ENCODE data around the gene PODXL2. TPM values are rescaled to one million over a fixed set of nuclear protein-coding genes. Genes with fewer than 3 reads are reported as not detected.
"Not testable (repeated sequence)": the region's sequence is repeated elsewhere in the genome, so short reads cannot be mapped to it uniquely, and the experiment has no call there.

PODXL2 gene
- total RNA-seq, 1 donor from 2014 or later: 4.2 TPM

- Histone ChIP-seq H3K27me3 (ENCODE audit: control insufficient read depth in 3 of 3, insufficient read depth in 3 of 3, low read length in 3 of 3) (no peaks in the 10 kb centered on the region), H3K4me1 (ENCODE audit: control insufficient read depth in 3 of 3, insufficient read depth in 3 of 3, low read length in 3 of 3) (peaks cover 8 to 38% (median 26%) of the 10 kb centered on the region in 3 donors), H3K4me3 (ENCODE audit: low read length in 3 of 3) (no peak overlapping the region), H3K27ac (ENCODE audit: low read depth, low read length) (peak overlapping the region; percentile 18), H3K9ac (ENCODE audit: low read depth in 1 of 3, low read length in 3 of 3) (peak overlapping the region in 1 of 3 donors; percentile 40), H3K9me3 (ENCODE audit: control insufficient read depth in 3 of 3, low read length in 3 of 3) (no peaks in the 10 kb centered on the region), H3K36me3 (ENCODE audit: control insufficient read depth in 3 of 3, insufficient read depth in 3 of 3, low read length in 3 of 3) (peaks cover 27 to 44% (median 43%) of the 10 kb centered on the region in 3 donors)
Measured at GRCh38 chr3:127678611-127679533, 49.9 kb downstream of the PODXL2 start.

DNA sequence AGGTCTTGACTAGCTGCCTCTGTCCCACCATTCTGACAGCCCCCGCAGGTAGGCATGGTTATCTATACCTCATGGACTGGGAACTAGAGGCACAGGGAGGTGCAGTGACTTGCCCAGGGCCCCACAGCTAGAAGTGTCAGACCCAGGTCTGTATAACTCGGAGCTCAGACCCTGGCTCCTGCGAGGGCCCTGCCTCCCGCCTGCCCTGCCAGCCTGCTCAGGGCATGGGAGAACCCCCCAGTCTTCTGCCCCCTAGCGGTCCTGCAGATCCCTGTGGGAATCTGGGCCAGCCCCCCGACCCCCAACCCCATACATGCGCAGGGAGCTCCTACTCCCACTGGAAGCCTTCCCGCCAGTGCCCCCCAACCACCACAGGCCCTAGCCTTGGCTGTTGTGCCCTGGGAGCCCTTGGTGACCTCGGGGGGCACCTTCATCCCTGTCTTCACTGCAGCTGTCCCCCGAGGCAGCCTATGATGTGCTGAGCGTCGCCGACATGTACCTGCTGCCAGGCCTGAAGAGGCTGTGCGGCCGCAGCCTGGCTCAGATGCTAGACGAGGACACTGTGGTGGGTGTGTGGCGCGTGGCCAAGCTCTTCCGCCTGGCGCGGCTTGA lies 50.7 kb downstream of the PODXL2 start:
- H3K4me1 ChIP-seq (ENCODE audit: control insufficient read depth in 3 of 3, insufficient read depth in 3 of 3, low read length in 3 of 3): peaks cover 5 to 30% (median 22%) of the 10 kb centered on the region in 3 donors
- H3K4me3 ChIP-seq (ENCODE audit: low read length in 3 of 3): no peak overlapping the region
- peaks cover 26 to 44% (median 43%) of the 10 kb centered on the region in 3 donors for H3K36me3 ChIP-seq (ENCODE audit: control insufficient read depth in 3 of 3, insufficient read depth in 3 of 3, low read length in 3 of 3)
- no peak overlapping the region for H3K27ac ChIP-seq (ENCODE audit: low read depth, low read length)
- H3K9ac ChIP-seq (ENCODE audit: low read depth in 1 of 3, low read length in 3 of 3): no peak overlapping the region
- no peaks in the 10 kb centered on the region for H3K9me3 ChIP-seq (ENCODE audit: control insufficient read depth in 3 of 3, low read length in 3 of 3)
- no peaks in the 10 kb centered on the region for H3K27me3 ChIP-seq (ENCODE audit: control insufficient read depth in 3 of 3, insufficient read depth in 3 of 3, low read length in 3 of 3)

- no peaks in the 10 kb centered on the region for H3K27me3 ChIP-seq (ENCODE audit: control insufficient read depth in 3 of 3, insufficient read depth in 3 of 3, low read length in 3 of 3)
- peaks cover 5 to 27% (median 20%) of the 10 kb centered on the region in 3 donors for H3K4me1 ChIP-seq (ENCODE audit: control insufficient read depth in 3 of 3, insufficient read depth in 3 of 3, low read length in 3 of 3)
- H3K9ac ChIP-seq (ENCODE audit: low read depth in 1 of 3, low read length in 3 of 3): no peak overlapping the region
- no peak overlapping the region for H3K27ac ChIP-seq (ENCODE audit: low read depth, low read length)
- H3K4me3 ChIP-seq (ENCODE audit: low read length in 3 of 3): no peak overlapping the region
- peaks cover 23 to 41% (median 40%) of the 10 kb centered on the region in 3 donors for H3K36me3 ChIP-seq (ENCODE audit: control insufficient read depth in 3 of 3, insufficient read depth in 3 of 3, low read length in 3 of 3)
- no peaks in the 10 kb centered on the region for H3K9me3 ChIP-seq (ENCODE audit: control insufficient read depth in 3 of 3, low read length in 3 of 3)
Measured at GRCh38 chr3:127680146-127680661, 51.2 kb downstream of the PODXL2 start.

GRCh38 chr3:127680798-127681221 lies 51.8 kb downstream of the PODXL2 start:
- Histone ChIP-seq H3K4me3 (ENCODE audit: low read length in 3 of 3) (no peak overlapping the region), H3K4me1 (ENCODE audit: control insufficient read depth in 3 of 3, insufficient read depth in 3 of 3, low read length in 3 of 3) (peaks cover 5 to 22% (median 16%) of the 10 kb centered on the region in 3 donors), H3K27me3 (ENCODE audit: control insufficient read depth in 3 of 3, insufficient read depth in 3 of 3, low read length in 3 of 3) (no peaks in the 10 kb centered on the region), H3K27ac (ENCODE audit: low read depth, low read length) (no peak overlapping the region), H3K36me3 (ENCODE audit: control insufficient read depth in 3 of 3, insufficient read depth in 3 of 3, low read length in 3 of 3) (peaks cover 23 to 38% (median 35%) of the 10 kb centered on the region in 3 donors), H3K9me3 (ENCODE audit: control insufficient read depth in 3 of 3, low read length in 3 of 3) (no peaks in the 10 kb centered on the region), H3K9ac (ENCODE audit: low read depth in 1 of 3, low read length in 3 of 3) (no peak overlapping the region)

DNA sequence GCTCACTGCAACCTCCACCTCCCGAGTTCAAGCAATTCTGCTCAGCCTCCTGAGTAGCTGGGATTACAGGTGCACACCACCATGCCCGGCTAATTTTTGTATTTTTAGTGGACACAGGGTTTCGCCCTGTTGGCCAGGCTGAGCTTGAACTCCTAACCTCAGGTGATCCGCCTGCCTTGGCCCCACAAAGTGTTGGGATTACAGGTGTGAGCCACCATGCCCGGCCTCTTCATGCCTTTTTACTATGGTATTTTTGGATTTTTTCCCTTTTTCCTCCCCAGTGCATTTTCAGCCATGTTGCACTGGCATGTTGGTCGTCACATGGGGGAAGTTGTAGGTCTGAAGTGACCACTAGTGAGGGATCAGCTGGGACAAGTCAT lies 53.2 kb downstream of the PODXL2 start:
- H3K27me3 ChIP-seq (ENCODE audit: control insufficient read depth in 3 of 3, insufficient read depth in 3 of 3, low read length in 3 of 3); H3K9me3 ChIP-seq (ENCODE audit: control insufficient read depth in 3 of 3, low read length in 3 of 3); H3K9ac ChIP-seq (ENCODE audit: low read depth in 1 of 3, low read length in 3 of 3); H3K4me3 ChIP-seq (ENCODE audit: low read length in 3 of 3); H3K27ac ChIP-seq (ENCODE audit: low read depth, low read length): not testable (repeated sequence)
- H3K36me3 ChIP-seq (ENCODE audit: control insufficient read depth in 3 of 3, insufficient read depth in 3 of 3, low read length in 3 of 3): peaks cover 12 to 27% (median 22%) of the 10 kb centered on the region in 3 donors
- peaks cover 5 to 14% (median 11%) of the 10 kb centered on the region in 3 donors for H3K4me1 ChIP-seq (ENCODE audit: control insufficient read depth in 3 of 3, insufficient read depth in 3 of 3, low read length in 3 of 3)

GRCh38 chr3:127682561-127682960 lies 53.6 kb downstream of the PODXL2 start:
- Histone ChIP-seq H3K27me3 (ENCODE audit: control insufficient read depth in 3 of 3, insufficient read depth in 3 of 3, low read length in 3 of 3) (no peaks in the 10 kb centered on the region), H3K27ac (ENCODE audit: low read depth, low read length) (no peak overlapping the region)

DNA sequence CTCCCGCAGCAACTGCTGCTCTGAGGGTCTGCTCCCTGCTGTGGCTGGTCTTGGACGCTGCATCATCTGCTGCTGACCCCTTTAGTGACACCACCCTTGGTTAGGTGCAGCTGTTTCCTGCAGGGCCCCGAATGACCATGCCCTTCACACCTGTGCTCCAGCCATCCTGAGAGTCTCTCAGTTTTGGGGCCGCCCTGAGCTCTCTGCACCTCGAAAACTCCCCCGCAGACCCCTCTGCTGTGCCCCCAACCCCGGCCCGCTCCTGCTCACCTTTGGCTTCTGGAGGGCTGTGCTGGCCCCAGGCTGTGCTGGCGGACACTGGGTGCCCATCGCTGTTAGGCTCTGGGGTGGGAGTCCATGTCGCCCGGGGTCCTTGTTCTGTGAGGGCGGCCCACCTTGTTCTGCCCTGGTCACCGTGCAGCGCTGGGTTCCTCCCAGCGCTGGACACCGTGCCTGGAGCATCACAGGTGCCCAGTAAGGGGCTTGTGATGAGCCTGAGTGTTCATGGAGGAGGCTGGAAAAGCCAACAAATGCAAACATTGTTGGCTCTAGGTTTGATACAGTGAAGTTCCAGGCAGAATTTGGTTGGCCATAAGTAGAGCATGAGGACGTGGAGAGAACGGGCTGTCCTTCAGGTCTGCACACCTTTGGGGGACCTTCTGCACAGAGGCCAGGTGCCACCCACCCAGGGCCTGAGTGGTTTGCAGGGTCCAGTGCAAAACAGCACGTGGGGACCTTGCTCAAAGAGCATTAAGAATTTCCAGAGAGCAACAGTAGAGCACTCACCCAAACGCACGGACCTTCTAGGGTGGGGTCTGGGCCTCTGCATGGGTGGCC lies 56.1 kb downstream of the PODXL2 start:
- Histone ChIP-seq H3K36me3 (ENCODE audit: control insufficient read depth in 3 of 3, insufficient read depth in 3 of 3, low read length in 3 of 3) (peaks cover 0 to 7% (median 4%) of the 10 kb centered on the region in 3 donors), H3K27ac (ENCODE audit: low read depth, low read length) (no peak overlapping the region), H3K4me1 (ENCODE audit: control insufficient read depth in 3 of 3, insufficient read depth in 3 of 3, low read length in 3 of 3) (peaks cover 21 to 27% (median 24%) of the 10 kb centered on the region in 3 donors), H3K9ac (ENCODE audit: low read depth in 1 of 3, low read length in 3 of 3) (no peak overlapping the region), H3K4me3 (ENCODE audit: low read length in 3 of 3) (no peak overlapping the region), H3K27me3 (ENCODE audit: control insufficient read depth in 3 of 3, insufficient read depth in 3 of 3, low read length in 3 of 3) (no peaks in the 10 kb centered on the region), H3K9me3 (ENCODE audit: control insufficient read depth in 3 of 3, low read length in 3 of 3) (no peaks in the 10 kb centered on the region)

More at GRCh38 chr3:127682561-127682960, 53.6 kb downstream of the PODXL2 start:
- Histone ChIP-seq H3K9me3 (ENCODE audit: control insufficient read depth in 3 of 3, low read length in 3 of 3) (no peaks in the 10 kb centered on the region), H3K36me3 (ENCODE audit: control insufficient read depth in 3 of 3, insufficient read depth in 3 of 3, low read length in 3 of 3) (peaks cover 9 to 23% (median 19%) of the 10 kb centered on the region in 3 donors), H3K4me3 (ENCODE audit: low read length in 3 of 3) (no peak overlapping the region), H3K9ac (ENCODE audit: low read depth in 1 of 3, low read length in 3 of 3) (no peak overlapping the region), H3K4me1 (ENCODE audit: control insufficient read depth in 3 of 3, insufficient read depth in 3 of 3, low read length in 3 of 3) (peaks cover 5 to 16% (median 11%) of the 10 kb centered on the region in 3 donors)

- H3K4me3 ChIP-seq (ENCODE audit: low read length in 3 of 3): no peak overlapping the region
- H3K36me3 ChIP-seq (ENCODE audit: control insufficient read depth in 3 of 3, insufficient read depth in 3 of 3, low read length in 3 of 3): peaks cover 0 to 3% (median 2%) of the 10 kb centered on the region in 3 donors
- no peak overlapping the region for H3K27ac ChIP-seq (ENCODE audit: low read depth, low read length)
- no peaks in the 10 kb centered on the region for H3K27me3 ChIP-seq (ENCODE audit: control insufficient read depth in 3 of 3, insufficient read depth in 3 of 3, low read length in 3 of 3)
- peaks cover 29 to 35% (median 32%) of the 10 kb centered on the region in 3 donors for H3K4me1 ChIP-seq (ENCODE audit: control insufficient read depth in 3 of 3, insufficient read depth in 3 of 3, low read length in 3 of 3)
- no peaks in the 10 kb centered on the region for H3K9me3 ChIP-seq (ENCODE audit: control insufficient read depth in 3 of 3, low read length in 3 of 3)
- H3K9ac ChIP-seq (ENCODE audit: low read depth in 1 of 3, low read length in 3 of 3): no peak overlapping the region
Measured at GRCh38 chr3:127685708-127686511, 56.9 kb downstream of the PODXL2 start.

DNA sequence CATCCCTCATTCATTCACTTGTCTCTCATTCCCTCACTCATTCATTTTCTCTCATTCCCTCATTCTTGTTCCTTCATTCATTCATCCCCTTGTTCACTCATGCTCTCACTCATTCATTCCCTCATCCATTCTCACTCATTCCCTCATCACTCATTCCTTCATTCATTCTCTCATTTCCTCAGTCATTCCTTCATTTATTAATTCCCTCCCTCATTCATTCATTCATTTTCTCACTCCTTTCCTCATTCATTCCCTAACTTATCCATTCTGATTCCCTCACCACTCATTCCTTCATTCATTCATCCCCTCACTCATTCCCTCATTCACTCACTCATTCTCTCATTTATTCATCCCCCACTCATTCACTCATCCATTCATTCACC lies 57.5 kb downstream of the PODXL2 start:
- Histone ChIP-seq H3K9ac (ENCODE audit: low read depth in 1 of 3, low read length in 3 of 3) (no peak overlapping the region), H3K27me3 (ENCODE audit: control insufficient read depth in 3 of 3, insufficient read depth in 3 of 3, low read length in 3 of 3) (no peaks in the 10 kb centered on the region), H3K36me3 (ENCODE audit: control insufficient read depth in 3 of 3, insufficient read depth in 3 of 3, low read length in 3 of 3) (peaks cover 0 to 8% (median 5%) of the 10 kb centered on the region in 3 donors), H3K4me1 (ENCODE audit: control insufficient read depth in 3 of 3, insufficient read depth in 3 of 3, low read length in 3 of 3) (peaks cover 31 to 41% (median 32%) of the 10 kb centered on the region in 3 donors), H3K27ac (ENCODE audit: low read depth, low read length) (no peak overlapping the region), H3K9me3 (ENCODE audit: control insufficient read depth in 3 of 3, low read length in 3 of 3) (no peaks in the 10 kb centered on the region), H3K4me3 (ENCODE audit: low read length in 3 of 3) (no peak overlapping the region)
